GM18870 (cell line): Measurements from ENCODE around the gene DIO1.

Experiments used
- ATAC-seq: cut with Tn5 transposase; IDR thresholded peaks from one replicate; pipeline ENCODE4 v1.9.1; 2021; ENCODE audit warnings: moderate library complexity; ENCODE audit not compliant: unreplicated experiment

The DIO1 gene

GRCh38 chr1:53892911-53893310, 1.1 kb upstream of the DIO1 start:
- no peak for ATAC-seq

GRCh38 chr1:53894644-53895043, 657 bp downstream of the DIO1 start:
- ATAC-seq = no peak

- ATAC-seq = no peak
Measured at GRCh38 chr1:53895421-53895820, 1.4 kb downstream of the DIO1 start.

GRCh38 chr1:53896635-53897229, 2.7 kb downstream of the DIO1 start:
- ATAC-seq = no peak

- ATAC-seq = no peak
Measured at GRCh38 chr1:53899206-53899628, 5.2 kb downstream of the DIO1 start.

- ATAC-seq = no peak
Measured at GRCh38 chr1:53899708-53900107, 5.7 kb downstream of the DIO1 start.

GRCh38 chr1:53902235-53903138, 8.5 kb downstream of the DIO1 start:
- ATAC-seq = no peak

- ATAC-seq = no peak
Measured at GRCh38 chr1:53905509-53905908, 11.5 kb downstream of the DIO1 start.

GRCh38 chr1:53906121-53906520, 12.1 kb downstream of the DIO1 start:
- no peak for ATAC-seq

- no peak for ATAC-seq
Measured at GRCh38 chr1:53909946-53910345, 16.0 kb downstream of the DIO1 start.

GRCh38 chr1:53911442-53911841, 17.5 kb downstream of the DIO1 start:
- ATAC-seq = no peak

GRCh38 chr1:53913352-53914033, 19.5 kb downstream of the DIO1 start:
- no peak for ATAC-seq

GRCh38 chr1:53918343-53918742, 24.4 kb downstream of the DIO1 start:
- ATAC-seq = no peak

- ATAC-seq = no peak
Measured at GRCh38 chr1:53919675-53920066, 25.7 kb downstream of the DIO1 start.

- ATAC-seq = no peak
Measured at GRCh38 chr1:53927376-53927881, 33.4 kb downstream of the DIO1 start.

GRCh38 chr1:53929246-53929960, 35.4 kb downstream of the DIO1 start:
- no peak for ATAC-seq

- ATAC-seq = no peak
Measured at GRCh38 chr1:53930932-53931331, 36.9 kb downstream of the DIO1 start.

- no peak for ATAC-seq
Measured at GRCh38 chr1:53931523-53931922, 37.5 kb downstream of the DIO1 start.

GRCh38 chr1:53934170-53934765, 40.3 kb downstream of the DIO1 start:
- ATAC-seq = no peak

- ATAC-seq = no peak
Measured at GRCh38 chr1:53936430-53936829, 42.4 kb downstream of the DIO1 start.
